Placental pericyte (primary cell): ENCODE data around the gene FAM217A. TPM values are rescaled to one million over a fixed set of nuclear protein-coding genes. Genes with fewer than 3 reads are reported as not detected.

Source experiments
- total RNA-seq: library from RNA; depleted of rRNA; stranded (reverse); fragments of >200 nt; gene quantifications from 2 replicates; pipeline ENCODE4 v1.2.3, GENCODE V29; 2012

Gene FAM217A, protein sequence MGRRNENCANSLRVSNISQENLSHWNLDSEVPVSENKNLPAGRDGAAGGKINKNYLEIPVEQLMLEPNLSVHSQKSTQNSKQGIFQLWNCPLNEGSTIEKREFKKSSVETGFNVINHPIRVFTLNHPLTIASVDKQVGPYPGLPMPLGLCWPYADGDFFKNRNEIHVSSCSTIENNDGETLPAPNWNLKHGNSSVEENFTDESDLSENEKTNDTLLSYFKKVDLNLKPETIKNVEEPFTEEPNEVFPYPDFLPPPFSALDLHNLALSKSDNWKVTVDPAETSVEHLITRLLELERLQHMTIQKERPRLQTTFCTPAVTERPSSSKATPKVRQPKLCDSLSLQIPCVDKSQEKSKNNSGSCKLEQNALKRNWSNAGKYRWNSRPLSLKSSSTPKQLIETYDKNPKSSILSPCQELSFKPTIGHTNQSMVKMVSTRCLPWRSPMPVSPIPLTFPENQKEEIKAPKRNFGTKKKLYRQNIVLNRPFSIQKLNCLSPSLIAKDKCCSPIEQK
- total RNA-seq: not detected in 2 replicates

DNA sequence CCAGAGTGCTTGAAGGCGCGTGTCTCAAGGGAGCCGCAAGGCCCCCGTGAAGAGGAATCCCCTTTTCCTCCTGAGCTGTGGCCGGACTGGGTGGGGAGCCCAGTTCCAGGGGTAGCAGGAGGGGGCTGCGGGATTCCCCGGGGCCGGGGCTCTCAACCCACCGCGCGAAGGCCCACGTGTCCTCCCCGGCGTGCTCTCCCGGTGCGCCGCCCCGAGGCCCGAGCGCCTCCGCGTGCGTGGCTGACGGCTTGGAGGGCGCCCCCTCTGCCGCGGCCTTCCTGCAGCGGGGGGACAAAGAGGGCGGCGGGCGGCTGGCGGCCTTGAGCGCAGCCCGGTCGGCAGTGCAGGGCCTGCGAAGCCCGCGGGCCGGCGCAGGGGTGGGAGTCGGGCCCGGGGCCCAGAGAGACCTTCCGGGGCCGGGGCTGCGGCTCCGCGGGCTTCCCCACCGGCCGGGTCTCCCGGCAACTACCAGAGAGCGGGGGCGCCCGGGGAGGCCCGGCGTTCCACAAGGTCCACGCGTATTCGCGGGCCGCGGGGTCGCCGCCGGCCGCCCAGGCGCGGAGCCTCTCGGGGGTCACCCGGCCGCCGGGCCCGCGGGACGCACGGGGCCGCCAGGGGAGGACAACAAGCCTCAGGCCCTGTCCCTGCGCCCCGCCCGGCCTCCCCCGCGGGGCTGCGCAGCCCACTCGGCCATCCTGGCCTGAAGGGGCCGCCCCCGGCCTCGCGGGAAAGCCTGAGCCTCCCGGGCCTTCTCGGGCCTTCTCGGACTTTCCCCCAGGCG is at the start of gene FAM217A:
Gene FAM217A, minus strand, starts transcription at position 447 of the 781 bp plus-strand sequence. CDS start 1,723 bp downstream, outside the sequence.

Other genes starting within 250 kb of the FAM217A start
- gene FAM50B, start 229.8 kb downstream of the FAM217A start, total RNA-seq: 5.7 and 6.6 TPM in 2 replicates
- gene ECI2, start 56.4 kb upstream of the FAM217A start, total RNA-seq: 88.4 and 132 TPM in 2 replicates